ENCODE results near the gene DNAJB14.
"Not testable (repeated sequence)": the region's sequence is repeated elsewhere in the genome, so short reads cannot be mapped to it uniquely, and the experiment has no call there.

DNAJB14 gene

GRCh38 chr4:99946356-99947189 is at the start of gene DNAJB14:
DNAJB14 (minus strand) TSS chr4:99946618; CDS start chr4:99946571, 47 bp downstream.
- DNase-seq (ENCODE audit: low read depth, low spot score), result no peak

GRCh38 chr4:99991741-99992140 is 45.3 kb upstream of the DNAJB14 start:
- no peak for DNase-seq (ENCODE audit: low read depth, low spot score)

GRCh38 chr4:99987681-99988080 is 41.3 kb upstream of the DNAJB14 start:
- DNase-seq (ENCODE audit: low read depth, low spot score), result no peak

GRCh38 chr4:99986792-99987191 is 40.4 kb upstream of the DNAJB14 start:
- no peak for DNase-seq (ENCODE audit: low read depth, low spot score)

GRCh38 chr4:99983289-99983943 is 37.0 kb upstream of the DNAJB14 start:
- DNase-seq (ENCODE audit: low read depth, low spot score), result no peak

GRCh38 chr4:99979872-99980271 is 33.5 kb upstream of the DNAJB14 start:
- no peak for DNase-seq (ENCODE audit: low read depth, low spot score)

GRCh38 chr4:99971453-99972111 is 25.2 kb upstream of the DNAJB14 start:
- DNase-seq (ENCODE audit: low read depth, low spot score), result no peak

GRCh38 chr4:99968330-99968729 is 21.9 kb upstream of the DNAJB14 start:
- DNase-seq (ENCODE audit: low read depth, low spot score), result no peak

- DNase-seq (ENCODE audit: low read depth, low spot score), result no peak
These were observed 20.3 kb upstream of the DNAJB14 start for GRCh38 chr4:99966692-99967091.

GRCh38 chr4:99965674-99966350 is 19.4 kb upstream of the DNAJB14 start:
- DNase-seq (ENCODE audit: low read depth, low spot score), result no peak

- DNase-seq (ENCODE audit: low read depth, low spot score), result no peak
These were observed 18.8 kb upstream of the DNAJB14 start for GRCh38 chr4:99965173-99965572.

- no peak for DNase-seq (ENCODE audit: low read depth, low spot score)
These were observed 15.3 kb upstream of the DNAJB14 start for GRCh38 chr4:99961711-99962110.

GRCh38 chr4:99960648-99961047 is 14.2 kb upstream of the DNAJB14 start:
- no peak for DNase-seq (ENCODE audit: low read depth, low spot score)

GRCh38 chr4:99958207-99958606 is 11.8 kb upstream of the DNAJB14 start:
- DNase-seq (ENCODE audit: low read depth, low spot score), result not testable (repeated sequence)

GRCh38 chr4:99950913-99951254 is 4.5 kb upstream of the DNAJB14 start:
- DNase-seq (ENCODE audit: low read depth, low spot score), result no peak

- peak; percentile 98 for DNase-seq (ENCODE audit: low read depth, low spot score)
These were observed 3.8 kb upstream of the DNAJB14 start, which contains the start of gene H2AZ1 for GRCh38 chr4:99949999-99950912. H2AZ1 (minus strand) TSS chr4:99950275; CDS start chr4:99950170, 105 bp downstream.

- peak; percentile 90 for DNase-seq (ENCODE audit: low read depth, low spot score)
These were observed 2.9 kb upstream of the DNAJB14 start for GRCh38 chr4:99949034-99949998.

GRCh38 chr4:99947608-99948007 is 1.2 kb upstream of the DNAJB14 start:
- no peak for DNase-seq (ENCODE audit: low read depth, low spot score)

- DNase-seq (ENCODE audit: low read depth, low spot score), result no peak
These were observed 766 bp upstream of the DNAJB14 start for GRCh38 chr4:99947190-99947578.

Data from smooth muscle cell of the brain vasculature (primary cell).